ENCODE results near the gene PLCB1. TPM values are rescaled to one million over a fixed set of nuclear protein-coding genes. Genes with fewer than 3 reads are reported as not detected.

The PLCB1 gene
- total RNA-seq, 2 donors from 2014 or later: 3.2 to 3.4 TPM

DNA sequence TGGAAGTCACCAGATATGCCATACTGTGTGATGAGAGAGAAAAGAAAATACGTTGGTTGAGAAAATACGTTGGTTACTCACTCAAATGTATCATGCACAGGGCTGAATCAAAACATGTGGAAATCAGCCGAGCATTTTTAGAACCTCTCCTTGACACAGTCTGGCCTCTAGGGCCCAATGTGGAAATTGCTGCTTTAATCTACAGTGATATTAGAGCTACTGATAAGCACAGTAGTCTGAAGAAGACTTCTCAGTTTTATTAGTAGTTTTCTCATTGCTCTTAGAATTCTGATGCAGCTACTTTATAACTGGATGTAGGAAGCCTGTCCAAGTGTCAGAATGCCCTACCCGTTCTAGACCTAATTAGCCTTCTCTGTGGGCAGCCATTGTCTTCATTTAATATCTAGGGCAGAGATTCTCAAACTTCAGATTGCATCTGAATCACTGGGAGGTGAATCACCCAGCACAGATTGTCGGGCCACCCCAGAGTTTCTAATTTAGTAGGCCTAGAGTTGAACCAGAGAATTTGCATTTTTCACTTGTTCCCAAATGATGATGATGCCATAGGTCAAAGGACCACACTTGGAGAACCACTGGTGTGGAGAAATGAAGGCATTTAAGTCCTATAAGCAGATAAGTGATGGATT is 229.1 kb downstream of the PLCB1 start:
- Mint-ChIP-seq H3K9me3 (no peaks in the 10 kb centered on the region), H3K4me1 (ENCODE audit: low read depth) (peaks cover 11% of the 10 kb centered on the region), H3K36me3 (ENCODE audit: insufficient read depth in 2 of 2) (no peaks in the 10 kb centered on the region), H3K27ac (peak overlapping the region; percentile 38), H3K4me3 (no peak overlapping the region), H3K27me3 (ENCODE audit: low read depth) (peaks cover 7% of the 10 kb centered on the region)
- DNase-seq (peak; percentile 19 to 29), ATAC-seq (replicated peaks in 1 of 2) (peak; percentile 74 to 91)

DNA sequence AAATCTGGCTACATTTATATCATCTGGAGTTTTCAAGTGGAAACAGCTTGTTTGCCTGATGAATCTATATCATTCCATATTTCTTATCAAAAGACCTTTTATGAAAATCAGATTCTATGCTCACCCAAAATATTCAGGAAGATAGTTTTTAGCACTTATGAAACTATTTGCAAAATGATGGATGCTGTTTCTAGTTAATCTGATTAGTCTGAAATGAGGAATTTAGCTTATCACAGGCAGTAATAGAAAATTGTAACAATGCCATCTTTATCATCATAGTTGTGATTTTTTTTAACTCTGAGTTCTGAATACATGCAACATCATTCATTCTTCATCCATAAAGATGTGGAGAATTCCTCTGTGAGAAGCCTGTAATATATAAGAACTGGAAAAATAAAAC is 229.7 kb downstream of the PLCB1 start:
- no peak overlapping the region for H3K4me3 Mint-ChIP-seq
- H3K36me3 Mint-ChIP-seq (ENCODE audit: insufficient read depth in 2 of 2): no peaks in the 10 kb centered on the region
- H3K27me3 Mint-ChIP-seq (ENCODE audit: low read depth): peaks cover 7% of the 10 kb centered on the region
- H3K9me3 Mint-ChIP-seq: no peaks in the 10 kb centered on the region
- ATAC-seq (replicated peaks in 1 of 2) (no peak), DNase-seq (no peak)
- H3K27ac Mint-ChIP-seq: no peak overlapping the region
- peaks cover 11% of the 10 kb centered on the region for H3K4me1 Mint-ChIP-seq (ENCODE audit: low read depth)

DNA sequence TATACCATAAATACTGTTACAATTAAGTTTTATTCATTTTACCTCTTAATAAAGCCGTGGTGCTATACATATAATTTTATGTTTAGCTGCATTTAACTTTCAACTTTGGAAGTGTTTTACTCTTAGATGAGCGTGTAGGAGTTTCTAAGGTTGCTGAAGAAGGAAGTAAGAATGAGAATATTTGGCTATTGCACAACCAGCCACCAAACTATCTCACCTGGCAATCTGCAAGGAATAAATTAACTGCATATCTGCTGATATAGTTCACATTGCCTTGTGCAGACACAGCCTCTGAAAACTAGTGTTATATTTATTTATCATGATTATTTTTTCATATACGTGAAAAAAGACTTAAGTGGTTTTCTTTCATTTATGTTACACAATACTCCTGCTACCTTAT is 230.4 kb downstream of the PLCB1 start:
- H3K36me3 Mint-ChIP-seq (ENCODE audit: insufficient read depth in 2 of 2): no peaks in the 10 kb centered on the region
- H3K4me1 Mint-ChIP-seq (ENCODE audit: low read depth): peaks cover 12% of the 10 kb centered on the region
- peaks cover 7% of the 10 kb centered on the region for H3K27me3 Mint-ChIP-seq (ENCODE audit: low read depth)
- ATAC-seq (replicated peaks in 1 of 2): no peak
- DNase-seq: no peak
- no peak overlapping the region for H3K27ac Mint-ChIP-seq
- no peak overlapping the region for H3K4me3 Mint-ChIP-seq
- H3K9me3 Mint-ChIP-seq: no peaks in the 10 kb centered on the region

DNA sequence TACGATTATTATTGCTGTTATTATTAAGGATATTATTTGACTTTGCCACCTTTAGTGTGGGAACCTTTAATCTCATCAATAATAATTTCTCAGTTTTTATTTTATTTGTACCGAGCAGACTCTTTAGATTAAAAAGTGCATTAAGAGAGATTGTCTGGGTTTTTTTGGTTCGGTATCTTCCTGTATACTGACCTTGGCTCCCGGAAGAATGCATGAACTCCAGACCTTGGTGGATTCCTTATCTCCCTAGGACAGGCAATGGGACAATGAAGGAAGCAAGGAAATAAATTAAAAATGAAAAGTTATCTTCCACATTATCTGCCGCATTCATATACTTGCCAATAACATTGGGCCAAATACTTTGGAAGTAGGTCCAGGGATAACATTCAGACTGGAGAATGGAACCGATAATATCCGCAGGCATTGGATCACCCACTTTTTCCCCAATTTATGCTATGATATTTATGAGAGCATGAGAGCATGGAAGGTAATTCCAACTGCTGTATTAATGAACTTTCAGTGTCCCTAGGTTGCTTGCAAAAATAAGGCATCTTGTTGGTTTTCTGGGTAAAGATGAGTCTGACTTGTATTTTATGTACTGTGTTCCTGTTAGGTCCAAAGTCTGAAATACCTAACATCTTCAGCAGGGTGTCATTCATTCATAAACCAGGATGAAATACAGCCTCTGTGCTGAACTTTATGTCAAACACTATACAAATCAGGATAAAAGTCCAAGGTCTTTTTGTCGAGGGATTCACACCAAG is 232.1 kb downstream of the PLCB1 start:
- Mint-ChIP-seq H3K27ac (no peak overlapping the region), H3K4me3 (no peak overlapping the region), H3K27me3 (ENCODE audit: low read depth) (peaks cover 7% of the 10 kb centered on the region), H3K4me1 (ENCODE audit: low read depth) (peaks cover 18% of the 10 kb centered on the region), H3K36me3 (ENCODE audit: insufficient read depth in 2 of 2) (no peaks in the 10 kb centered on the region), H3K9me3 (no peaks in the 10 kb centered on the region)
- DNase-seq (no peak), ATAC-seq (replicated peaks in 1 of 2) (no peak)

DNA sequence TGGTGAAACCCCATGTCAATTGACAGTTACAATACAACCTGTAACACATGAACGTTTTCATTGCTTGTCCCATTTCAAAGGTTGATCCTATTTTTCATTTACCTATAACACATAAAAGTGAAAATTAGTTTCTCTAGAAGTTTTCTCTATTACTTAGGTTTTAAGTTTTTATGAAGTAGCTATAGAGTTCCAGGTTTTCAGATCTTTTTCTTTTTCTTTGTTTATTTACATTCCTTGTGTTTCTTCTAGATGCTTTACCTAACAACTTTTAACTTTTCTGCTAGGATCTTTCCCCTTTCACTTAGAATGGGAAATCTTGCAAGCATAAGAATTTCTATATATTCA is 232.6 kb downstream of the PLCB1 start:
- H3K36me3 Mint-ChIP-seq (ENCODE audit: insufficient read depth in 2 of 2): no peaks in the 10 kb centered on the region
- H3K9me3 Mint-ChIP-seq: no peaks in the 10 kb centered on the region
- H3K4me3 Mint-ChIP-seq: no peak overlapping the region
- DNase-seq (no peak), ATAC-seq (replicated peaks in 1 of 2) (no peak)
- peaks cover 18% of the 10 kb centered on the region for H3K4me1 Mint-ChIP-seq (ENCODE audit: low read depth)
- peaks cover 7% of the 10 kb centered on the region for H3K27me3 Mint-ChIP-seq (ENCODE audit: low read depth)
- no peak overlapping the region for H3K27ac Mint-ChIP-seq

DNA sequence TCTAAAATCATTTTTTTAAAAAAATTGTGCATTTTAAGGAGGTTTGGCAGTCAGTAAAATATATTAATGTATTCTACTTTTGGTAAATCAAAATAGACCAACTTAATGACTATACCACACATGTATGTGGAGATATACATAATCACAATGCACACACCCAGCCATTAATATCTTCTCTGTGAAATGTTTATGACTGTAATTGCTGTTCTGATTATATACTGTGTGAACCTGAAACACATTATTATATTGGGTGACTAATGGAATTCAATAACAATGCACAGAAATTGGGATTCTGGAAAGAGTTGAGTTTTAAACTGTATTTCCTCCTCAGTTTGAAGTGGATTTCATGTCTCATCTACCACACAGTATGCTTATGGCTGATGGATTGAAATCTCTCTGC is 233.6 kb downstream of the PLCB1 start:
- DNase-seq: no peak
- Mint-ChIP-seq H3K27me3 (ENCODE audit: low read depth) (peaks cover 7% of the 10 kb centered on the region), H3K9me3 (no peaks in the 10 kb centered on the region), H3K36me3 (ENCODE audit: insufficient read depth in 2 of 2) (no peaks in the 10 kb centered on the region), H3K4me1 (ENCODE audit: low read depth) (peaks cover 18% of the 10 kb centered on the region), H3K27ac (no peak overlapping the region), H3K4me3 (no peak overlapping the region)
- ATAC-seq (replicated peaks in 1 of 2): no peak

DNA sequence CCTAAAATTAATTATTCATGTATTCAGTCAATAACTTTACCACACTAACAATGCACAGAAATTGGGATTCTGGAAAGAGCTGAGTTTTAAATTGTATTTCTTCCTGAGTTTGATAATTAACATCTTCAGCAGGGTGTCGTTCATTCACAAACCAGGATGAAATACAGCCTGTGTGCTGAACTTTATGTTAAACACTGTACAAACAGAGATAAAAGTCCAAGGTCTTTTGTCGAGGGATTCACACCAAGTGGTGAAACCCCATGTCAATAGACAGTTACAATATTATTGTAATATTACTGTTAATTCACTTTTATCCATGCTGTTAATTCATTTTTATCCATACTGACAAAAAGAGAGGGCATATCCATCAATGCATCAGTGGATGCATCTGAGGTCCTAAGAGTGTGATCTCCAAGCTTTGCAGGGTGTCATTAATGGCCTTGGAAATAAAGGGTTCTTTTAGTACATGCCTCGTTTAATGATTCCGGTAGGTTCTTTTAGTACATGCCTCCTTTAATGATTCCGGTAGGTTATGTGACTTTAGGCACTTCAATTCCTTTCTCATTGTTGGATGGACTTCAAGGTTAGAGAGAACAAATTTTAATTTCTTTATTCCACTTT is 234.3 kb downstream of the PLCB1 start:
- no peaks in the 10 kb centered on the region for H3K9me3 Mint-ChIP-seq
- no peaks in the 10 kb centered on the region for H3K36me3 Mint-ChIP-seq (ENCODE audit: insufficient read depth in 2 of 2)
- DNase-seq (no peak), ATAC-seq (replicated peaks in 1 of 2) (no peak)
- H3K27ac Mint-ChIP-seq: no peak overlapping the region
- peaks cover 11% of the 10 kb centered on the region for H3K4me1 Mint-ChIP-seq (ENCODE audit: low read depth)
- no peak overlapping the region for H3K4me3 Mint-ChIP-seq
- H3K27me3 Mint-ChIP-seq (ENCODE audit: low read depth): peaks cover 7% of the 10 kb centered on the region

DNA sequence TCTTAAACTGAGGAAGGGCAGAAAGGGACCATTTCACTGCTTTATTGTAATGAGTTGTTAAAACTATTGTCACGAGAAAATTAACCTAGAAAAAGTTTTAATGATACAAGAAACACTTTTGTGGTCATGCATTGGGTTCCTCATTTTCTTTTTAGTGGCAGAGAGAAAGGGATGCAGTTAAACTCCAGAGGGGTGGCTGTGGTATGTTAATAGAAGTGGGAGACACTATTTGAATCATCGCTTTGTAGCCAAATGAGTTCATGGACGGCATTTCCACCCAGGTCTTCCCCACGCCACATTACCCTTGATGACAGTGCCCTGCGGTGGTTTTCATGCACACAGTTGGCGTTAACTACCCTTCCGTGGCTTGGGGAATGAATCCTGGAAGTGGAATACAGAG is 235.6 kb downstream of the PLCB1 start:
- Mint-ChIP-seq H3K4me1 (ENCODE audit: low read depth) (peaks cover 7% of the 10 kb centered on the region), H3K27ac (no peak overlapping the region), H3K4me3 (no peak overlapping the region), H3K36me3 (ENCODE audit: insufficient read depth in 2 of 2) (no peaks in the 10 kb centered on the region), H3K27me3 (ENCODE audit: low read depth) (peaks cover 7% of the 10 kb centered on the region), H3K9me3 (no peaks in the 10 kb centered on the region)
- DNase-seq (no peak), ATAC-seq (replicated peaks in 1 of 2) (no peak)

DNA sequence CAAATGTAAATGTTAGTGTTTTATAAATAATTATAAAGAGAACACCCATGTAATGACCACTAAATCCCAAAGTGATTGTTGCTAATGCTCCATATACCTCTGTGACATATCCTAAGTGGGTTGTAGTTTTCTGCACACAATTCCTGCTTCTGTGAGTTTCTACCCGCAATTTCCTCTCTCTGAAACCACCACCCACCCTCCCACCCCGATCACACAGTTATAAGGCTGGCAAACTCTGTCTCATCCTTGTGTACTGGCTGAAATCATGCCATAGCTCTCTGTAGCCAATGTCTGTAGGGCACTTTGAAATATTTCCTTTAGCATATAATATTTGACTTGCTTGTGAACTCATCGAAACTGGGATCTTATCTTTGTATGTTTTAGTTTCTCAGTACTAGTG is 236.6 kb downstream of the PLCB1 start:
- Mint-ChIP-seq H3K27ac (no peak overlapping the region), H3K36me3 (ENCODE audit: insufficient read depth in 2 of 2) (no peaks in the 10 kb centered on the region), H3K4me1 (ENCODE audit: low read depth) (peaks cover 7% of the 10 kb centered on the region), H3K9me3 (no peaks in the 10 kb centered on the region), H3K27me3 (ENCODE audit: low read depth) (peaks cover 7% of the 10 kb centered on the region), H3K4me3 (no peak overlapping the region)
- DNase-seq (no peak), ATAC-seq (replicated peaks in 1 of 2) (no peak)

DNA sequence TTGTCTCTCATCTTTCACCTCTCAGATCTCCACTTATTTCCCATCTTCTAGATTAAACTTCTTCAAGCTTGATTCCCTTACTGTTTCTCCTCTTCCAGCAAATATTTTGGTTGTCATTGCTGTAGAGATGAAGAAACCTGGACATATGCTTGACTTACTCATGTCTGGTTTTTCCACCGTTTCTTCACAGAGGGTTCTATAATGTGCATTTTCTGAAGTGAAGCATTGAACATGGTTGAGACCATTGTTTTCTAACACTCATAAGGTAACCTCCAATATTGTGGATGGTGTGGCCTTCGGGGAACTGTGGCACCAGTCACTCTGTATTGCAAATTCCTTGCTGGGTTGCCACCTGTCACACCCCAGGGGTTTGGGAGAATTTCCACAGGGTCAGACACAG is 237.2 kb downstream of the PLCB1 start:
- H3K4me1 Mint-ChIP-seq (ENCODE audit: low read depth): peaks cover 7% of the 10 kb centered on the region
- ATAC-seq (replicated peaks in 1 of 2) (no peak), DNase-seq (no peak)
- no peak overlapping the region for H3K4me3 Mint-ChIP-seq
- no peaks in the 10 kb centered on the region for H3K9me3 Mint-ChIP-seq
- H3K27ac Mint-ChIP-seq: no peak overlapping the region
- H3K36me3 Mint-ChIP-seq (ENCODE audit: insufficient read depth in 2 of 2): no peaks in the 10 kb centered on the region
- peaks cover 7% of the 10 kb centered on the region for H3K27me3 Mint-ChIP-seq (ENCODE audit: low read depth)

DNA sequence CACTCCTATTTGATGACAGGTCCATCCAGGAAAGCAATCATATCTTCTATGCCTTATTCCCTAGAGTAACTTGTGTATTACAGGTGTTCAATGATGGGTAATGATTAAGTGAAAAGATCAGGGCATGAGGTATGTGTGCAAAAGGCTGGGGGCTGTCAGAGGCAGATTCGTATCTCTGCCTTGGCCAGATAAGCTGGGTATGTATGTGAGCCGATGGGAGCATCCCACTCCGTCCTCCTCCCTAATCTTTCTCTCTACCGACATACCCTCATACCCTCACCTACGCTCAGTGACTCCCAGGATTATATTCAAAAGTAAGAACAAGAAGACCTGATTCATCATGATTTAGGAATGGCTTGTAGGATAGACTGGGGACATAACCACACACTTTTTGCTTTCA is 238.7 kb downstream of the PLCB1 start:
- Mint-ChIP-seq H3K4me3 (no peak overlapping the region), H3K27me3 (ENCODE audit: low read depth) (no peaks in the 10 kb centered on the region), H3K9me3 (no peaks in the 10 kb centered on the region), H3K4me1 (ENCODE audit: low read depth) (peaks cover 7% of the 10 kb centered on the region), H3K27ac (no peak overlapping the region), H3K36me3 (ENCODE audit: insufficient read depth in 2 of 2) (no peaks in the 10 kb centered on the region)
- ATAC-seq (replicated peaks in 1 of 2): no peak
- DNase-seq: no peak

DNA sequence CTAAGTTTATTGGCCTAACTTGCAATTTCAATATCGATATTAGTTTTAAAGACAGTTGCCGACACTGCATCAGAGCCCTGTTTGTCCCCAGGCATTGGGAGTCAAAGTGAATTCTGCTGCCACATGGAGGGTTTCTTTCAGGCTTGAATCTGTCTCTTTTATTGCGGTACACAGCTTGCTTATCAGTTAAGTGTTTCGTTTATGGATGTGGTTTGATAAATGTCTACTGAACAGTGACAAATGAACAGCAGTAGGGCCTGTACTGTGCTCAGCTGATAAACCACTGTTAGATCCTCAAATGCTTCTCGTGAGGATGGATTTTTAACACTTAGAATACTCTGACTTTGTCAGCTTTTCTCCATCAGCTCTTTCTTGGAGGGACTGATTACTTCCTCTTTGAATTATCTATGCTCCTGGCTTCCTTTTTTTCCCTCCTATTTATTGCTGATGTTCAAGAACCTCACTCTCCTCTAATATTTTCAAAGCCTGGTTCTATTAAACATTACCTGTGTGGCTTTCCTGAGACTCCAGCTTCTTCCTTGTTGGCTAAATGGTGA is 240.8 kb downstream of the PLCB1 start:
- H3K36me3 Mint-ChIP-seq (ENCODE audit: insufficient read depth in 2 of 2): no peaks in the 10 kb centered on the region
- no peaks in the 10 kb centered on the region for H3K27me3 Mint-ChIP-seq (ENCODE audit: low read depth)
- no peak overlapping the region for H3K4me3 Mint-ChIP-seq
- H3K27ac Mint-ChIP-seq: peak overlapping the region; percentile 52
- ATAC-seq (replicated peaks in 1 of 2): no peak
- DNase-seq: no peak
- peaks cover 2% of the 10 kb centered on the region for H3K4me1 Mint-ChIP-seq (ENCODE audit: low read depth)
- H3K9me3 Mint-ChIP-seq: no peaks in the 10 kb centered on the region

DNA sequence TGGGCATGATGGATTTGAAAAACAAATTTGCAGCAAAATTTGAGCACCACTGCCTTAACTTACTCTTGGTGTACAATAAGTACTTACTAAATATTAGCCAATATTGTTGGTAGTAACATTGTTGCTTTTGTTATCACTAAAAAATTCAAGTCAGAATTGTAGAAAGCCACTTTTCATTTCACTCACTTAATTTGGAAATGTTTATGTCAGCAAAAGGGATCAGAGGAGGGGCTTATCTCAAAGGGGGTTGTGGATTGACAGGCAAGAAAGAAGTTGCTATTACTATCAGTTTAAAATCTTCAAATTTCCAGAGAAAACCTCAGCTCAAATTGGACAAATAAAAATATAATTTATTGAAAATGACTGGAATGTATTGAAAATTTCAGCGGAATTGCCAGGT is 241.5 kb downstream of the PLCB1 start:
- ATAC-seq (replicated peaks in 1 of 2) (no peak), DNase-seq (no peak)
- H3K4me1 Mint-ChIP-seq (ENCODE audit: low read depth): no peaks in the 10 kb centered on the region
- no peak overlapping the region for H3K4me3 Mint-ChIP-seq
- H3K36me3 Mint-ChIP-seq (ENCODE audit: insufficient read depth in 2 of 2): no peaks in the 10 kb centered on the region
- H3K27me3 Mint-ChIP-seq (ENCODE audit: low read depth): no peaks in the 10 kb centered on the region
- no peaks in the 10 kb centered on the region for H3K9me3 Mint-ChIP-seq
- no peak overlapping the region for H3K27ac Mint-ChIP-seq

Measured in activated T-cell treated with anti-CD3 and anti-CD28 coated beads, Interleukin-2, amount 50 U/mL, for 72 hours (primary cell).